Mucosa of descending colon (tissue), 3 donors: ENCODE measurements around the gene FOCAD. TPM values are rescaled to one million over a fixed set of nuclear protein-coding genes. Genes with fewer than 3 reads are reported as not detected.

Experiments used
- ATAC-seq: fragments of 200-7000 bp; cut with Tn5 transposase; one replicate; pipeline ENCODE4 v1.9.1; 2020; ENCODE audit warnings: mild to moderate bottlenecking, moderate library complexity
- DNase-seq, 3 donors: peaks; one replicate each; pipeline ENCODE4 v3.0.0-alpha.2; 2020
- H3K36me3 ChIP-seq: fragments of 200-600 bp; one replicate; pipeline ENCODE4 v1.8.0; 2021; ENCODE audit warnings: low read depth, mild to moderate bottlenecking
- H3K4me1 ChIP-seq: fragments of 200-600 bp; one replicate; pipeline ENCODE4 v1.8.0; 2021; ENCODE audit warnings: low read depth, mild to moderate bottlenecking
- H3K4me3 ChIP-seq: fragments of 200-600 bp; one replicate; pipeline ENCODE4 v1.8.0; 2021; ENCODE audit warnings: mild to moderate bottlenecking
- H3K9me3 ChIP-seq: fragments of 200-600 bp; one replicate; pipeline ENCODE4 v1.8.0; 2021; ENCODE audit warnings: mild to moderate bottlenecking
- CTCF ChIP-seq: fragments of 200-600 bp; IDR thresholded peaks from one replicate; pipeline ENCODE4 v1.8.0; 2022; ENCODE audit warnings: antibody characterized with exemption, mild to moderate bottlenecking
- intact Hi-C, 2 donors: fragments of 100-400 bp; cut with DNase I in 1 of 2; cut with micrococcal nuclease in 1 of 2; formaldehyde crosslinking; loops; one replicate each; pipeline versions ENCODE4 v1.11.0 to v1.11.1; 2022; cut with DNase I, micrococcal nuclease
- total RNA-seq, 3 donors: library from RNA; stranded (reverse); fragmentation: NEBNext Ultra II Directional in 2 of 3; extraction: Animal tissue kit (Norgen Biotek cat#: 25700) in 2 of 3; gene quantifications; one replicate each; pipeline versions ENCODE4 v1.2.1 to v1.2.4, GENCODE V29; 2021 to 2023
- donor health status: DM: no; HTN: no; CAD: no; lungs with moderate emphysema.
- donor health status: DM: no; HTN: no; CAD: no.
- donor health status: DM: no; HTN: yes; CAD: no.

Gene FOCAD
- total RNA-seq, 3 donors from 2014 or later = 26.6 to 30.3 (median 26.9) TPM

GRCh38 chr9:20749496-20750198, 65.6 kb downstream of the FOCAD start:
- no peaks in the 10 kb centered on the region for H3K36me3 ChIP-seq
- intact Hi-C loops = no loop called here
- TF ChIP-seq CTCF = no peak
- H3K9me3 ChIP-seq = no peaks in the 10 kb centered on the region
- no peak overlapping the region for H3K4me3 ChIP-seq
- DNase-seq (no peak), ATAC-seq (no peak)
- no peaks in the 10 kb centered on the region for H3K4me1 ChIP-seq

- intact Hi-C loops = no loop called here
- Histone ChIP-seq H3K4me3 (no peak overlapping the region), H3K4me1 (no peaks in the 10 kb centered on the region), H3K9me3 (no peaks in the 10 kb centered on the region), H3K36me3 (no peaks in the 10 kb centered on the region)
- ATAC-seq = no peak
- DNase-seq = no peak
- TF ChIP-seq CTCF = no peak
These were observed 69.7 kb downstream of the FOCAD start for GRCh38 chr9:20753761-20754160.

- Histone ChIP-seq H3K4me1 (no peaks in the 10 kb centered on the region), H3K36me3 (no peaks in the 10 kb centered on the region), H3K4me3 (no peak overlapping the region), H3K9me3 (no peaks in the 10 kb centered on the region)
- ATAC-seq (no peak), DNase-seq (no peak)
- no peak for TF ChIP-seq CTCF
- intact Hi-C loops = no loop called here
These were observed 70.5 kb downstream of the FOCAD start for GRCh38 chr9:20754556-20754955.

GRCh38 chr9:20760246-20760891, 76.3 kb downstream of the FOCAD start:
- peak; percentile 85 for ATAC-seq
- no peak for TF ChIP-seq CTCF
- no peaks in the 10 kb centered on the region for H3K36me3 ChIP-seq
- H3K4me1 ChIP-seq = no peaks in the 10 kb centered on the region
- intact Hi-C loops = no loop called here
- H3K9me3 ChIP-seq = no peaks in the 10 kb centered on the region
- DNase-seq = no peak
- no peak overlapping the region for H3K4me3 ChIP-seq

DNA sequence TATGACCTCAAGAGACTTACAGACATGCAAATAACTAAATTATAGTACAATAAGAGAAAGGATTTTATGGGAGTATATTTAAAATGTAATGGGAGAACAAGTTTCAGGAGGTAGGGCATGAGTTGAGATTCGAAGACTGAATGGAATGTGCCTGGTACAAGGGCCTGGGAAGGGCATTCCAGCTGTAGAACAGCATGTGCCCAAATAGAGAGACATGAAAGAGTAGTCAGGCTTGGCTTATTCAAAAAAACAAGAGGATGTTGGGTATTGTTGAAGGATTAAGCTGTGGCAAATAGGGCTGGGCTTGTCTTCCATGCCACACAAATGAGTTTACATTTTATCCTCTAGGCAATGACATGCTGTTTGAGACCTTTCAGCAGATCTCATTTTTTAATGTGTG, 86.9 kb downstream of the FOCAD start:
- Histone ChIP-seq H3K4me3 (no peak overlapping the region), H3K36me3 (peaks cover 5% of the 10 kb centered on the region), H3K9me3 (no peaks in the 10 kb centered on the region), H3K4me1 (no peaks in the 10 kb centered on the region)
- no peak for TF ChIP-seq CTCF
- ATAC-seq (no peak), DNase-seq (no peak)
- intact Hi-C loops = no loop called here
